WERI-Rb-1 (cell line): Measurements from ENCODE around the gene GBP7.

Source experiments
- DNase-seq: peaks from one replicate; pipeline ENCODE4 v3.0.0-alpha.2; 2020
- H3K27ac ChIP-seq: fragments of 250-450 bp; sonication (Bioruptor Pico); 2 replicates; pipeline ENCODE4 v1.5.1; 2020; ENCODE audit warnings: mild to moderate bottlenecking, moderate library complexity
- H3K27me3 ChIP-seq: fragments of 250-450 bp; sonication (Bioruptor Pico); 2 replicates; pipeline ENCODE4 v1.5.1; 2021; ENCODE audit warnings: mild to moderate bottlenecking, low read depth, moderate library complexity; ENCODE audit not compliant: insufficient read depth, severe bottlenecking
- H3K36me3 ChIP-seq: fragments of 250-450 bp; sonication (Bioruptor Pico); 2 replicates; pipeline ENCODE4 v1.5.1; 2020; ENCODE audit warnings: mild to moderate bottlenecking, moderate library complexity
- H3K4me3 ChIP-seq: 2 replicates; pipeline ENCODE4 v1.5.1; 2011; ENCODE audit warnings: low read depth, mild to moderate bottlenecking, control low read depth, low read length
- H3K9me3 ChIP-seq: fragments of 250-450 bp; sonication (Bioruptor Pico); 2 replicates; pipeline ENCODE4 v1.5.1; 2021; ENCODE audit warnings: mild to moderate bottlenecking, moderate library complexity; ENCODE audit not compliant: severe bottlenecking
- TF ChIP-seq, protein P1 (sequence below): IDR thresholded peaks from 2 replicates; pipeline ENCODE4 v1.5.1; 2011; ENCODE audit warnings: low read depth, mild to moderate bottlenecking, control low read depth, inconsistent platforms, low read length

Gene GBP7

DNA sequence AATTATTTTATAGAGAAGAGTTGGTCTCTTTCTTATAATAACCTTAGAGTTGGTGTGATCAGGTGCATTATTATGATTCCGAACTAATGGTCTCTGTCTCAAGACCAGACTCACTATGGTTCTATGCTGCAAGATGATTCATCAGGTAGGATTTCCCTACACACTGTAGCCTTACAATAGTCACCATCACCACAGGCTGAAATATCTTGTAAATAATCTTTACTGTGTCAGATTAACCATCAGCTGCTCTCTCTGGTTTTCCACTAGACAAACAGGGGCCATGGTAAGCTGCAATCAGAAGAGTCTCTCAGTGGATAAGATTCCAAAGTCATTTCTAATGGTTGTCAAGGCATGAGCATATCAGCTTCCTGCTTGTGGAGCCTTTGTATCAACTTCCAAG lies 27.4 kb upstream of the GBP7 start:
- TF ChIP-seq, protein P1, sequence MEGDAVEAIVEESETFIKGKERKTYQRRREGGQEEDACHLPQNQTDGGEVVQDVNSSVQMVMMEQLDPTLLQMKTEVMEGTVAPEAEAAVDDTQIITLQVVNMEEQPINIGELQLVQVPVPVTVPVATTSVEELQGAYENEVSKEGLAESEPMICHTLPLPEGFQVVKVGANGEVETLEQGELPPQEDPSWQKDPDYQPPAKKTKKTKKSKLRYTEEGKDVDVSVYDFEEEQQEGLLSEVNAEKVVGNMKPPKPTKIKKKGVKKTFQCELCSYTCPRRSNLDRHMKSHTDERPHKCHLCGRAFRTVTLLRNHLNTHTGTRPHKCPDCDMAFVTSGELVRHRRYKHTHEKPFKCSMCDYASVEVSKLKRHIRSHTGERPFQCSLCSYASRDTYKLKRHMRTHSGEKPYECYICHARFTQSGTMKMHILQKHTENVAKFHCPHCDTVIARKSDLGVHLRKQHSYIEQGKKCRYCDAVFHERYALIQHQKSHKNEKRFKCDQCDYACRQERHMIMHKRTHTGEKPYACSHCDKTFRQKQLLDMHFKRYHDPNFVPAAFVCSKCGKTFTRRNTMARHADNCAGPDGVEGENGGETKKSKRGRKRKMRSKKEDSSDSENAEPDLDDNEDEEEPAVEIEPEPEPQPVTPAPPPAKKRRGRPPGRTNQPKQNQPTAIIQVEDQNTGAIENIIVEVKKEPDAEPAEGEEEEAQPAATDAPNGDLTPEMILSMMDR = no peak
- peaks cover 8% of the 10 kb centered on the region for H3K9me3 ChIP-seq
- no peak overlapping the region for H3K4me3 ChIP-seq
- no peak for DNase-seq
- no peak overlapping the region for H3K27ac ChIP-seq
- H3K27me3 ChIP-seq = peaks cover 4% of the 10 kb centered on the region
- H3K36me3 ChIP-seq = no peaks in the 10 kb centered on the region

DNA sequence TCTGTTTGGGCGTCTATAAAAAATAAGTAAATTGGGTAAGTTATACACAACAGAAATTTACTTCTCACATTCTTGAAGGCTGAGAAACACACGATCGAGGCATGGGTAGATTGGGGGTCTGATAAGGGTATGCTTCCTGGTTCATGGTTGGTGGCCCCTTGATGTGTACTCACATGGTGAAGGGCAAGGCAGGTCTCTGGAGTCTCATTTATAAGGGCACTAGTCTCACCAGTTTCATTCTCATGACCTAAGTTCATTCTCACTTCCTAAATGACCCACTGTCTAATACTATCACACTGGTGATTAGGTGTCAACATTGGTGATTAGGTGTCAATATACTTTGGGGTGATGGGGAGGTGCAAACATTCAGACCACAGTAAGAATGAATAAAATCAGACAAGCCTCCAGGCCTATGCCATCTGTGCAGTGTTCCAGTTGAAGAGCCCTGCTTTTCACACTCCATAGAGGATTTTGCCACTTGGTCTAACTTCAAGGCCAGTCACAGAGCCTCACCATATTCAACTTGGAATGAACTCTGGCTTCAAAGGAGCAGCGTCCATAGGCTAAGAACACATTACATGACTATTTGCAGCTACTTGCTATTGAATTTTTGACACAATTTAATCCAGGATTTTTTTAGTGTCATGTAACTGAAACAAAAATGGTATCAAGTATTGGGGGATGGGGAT lies 25.4 kb upstream of the GBP7 start:
- H3K9me3 ChIP-seq = peaks cover 8% of the 10 kb centered on the region
- H3K27me3 ChIP-seq = peaks cover 6% of the 10 kb centered on the region
- no peak overlapping the region for H3K27ac ChIP-seq
- H3K36me3 ChIP-seq = no peaks in the 10 kb centered on the region
- TF ChIP-seq, protein P1 = no peak
- no peak for DNase-seq
- no peak overlapping the region for H3K4me3 ChIP-seq

DNA sequence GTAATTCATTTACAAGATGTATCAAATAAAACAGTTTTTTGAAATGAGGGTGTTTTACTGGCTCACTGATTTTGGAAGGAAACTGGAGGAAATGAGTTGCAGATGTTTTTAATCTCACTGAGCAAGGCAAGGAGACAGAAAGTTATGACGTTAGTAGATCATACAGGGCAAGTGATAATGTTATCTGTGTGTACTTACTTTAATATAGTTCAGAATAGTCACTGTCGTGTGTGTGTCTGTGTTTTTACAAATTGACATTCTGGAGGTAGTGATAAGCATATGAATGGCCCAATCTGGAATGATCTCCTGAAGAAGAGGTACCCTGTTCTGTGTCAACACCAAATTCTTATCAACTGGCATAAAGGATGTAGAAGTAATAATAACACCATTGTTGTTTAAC lies 24.9 kb upstream of the GBP7 start:
- no peak overlapping the region for H3K4me3 ChIP-seq
- peaks cover 6% of the 10 kb centered on the region for H3K27me3 ChIP-seq
- TF ChIP-seq, protein P1 = no peak
- H3K36me3 ChIP-seq = no peaks in the 10 kb centered on the region
- peaks cover 8% of the 10 kb centered on the region for H3K9me3 ChIP-seq
- H3K27ac ChIP-seq = no peak overlapping the region
- no peak for DNase-seq

DNA sequence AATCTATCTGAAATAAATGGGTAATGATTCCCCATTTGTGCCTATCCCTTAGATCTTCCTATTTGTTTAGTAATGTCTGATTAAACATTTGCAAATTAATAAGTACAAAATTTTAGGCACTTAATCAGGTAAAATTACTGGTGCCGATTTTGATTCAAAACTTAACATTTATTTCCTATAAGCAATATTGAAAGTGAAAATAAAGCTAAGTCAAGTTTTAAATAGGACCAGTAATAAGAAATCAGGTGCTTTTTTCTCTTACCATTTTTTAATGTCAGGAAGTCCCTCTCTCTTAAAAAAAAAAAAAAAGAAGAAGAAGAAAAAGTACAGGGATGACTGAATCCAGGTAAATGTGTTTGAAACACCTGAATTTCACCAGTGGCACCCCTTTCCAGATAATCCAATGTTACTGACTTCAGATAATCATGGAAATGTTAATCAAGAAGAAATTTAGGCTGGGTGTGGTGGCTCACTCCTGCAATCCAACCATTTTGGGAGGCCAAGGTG lies 23.8 kb upstream of the GBP7 start:
- H3K36me3 ChIP-seq = no peaks in the 10 kb centered on the region
- no peak overlapping the region for H3K4me3 ChIP-seq
- DNase-seq = no peak
- TF ChIP-seq, protein P1 = no peak
- H3K27me3 ChIP-seq = peaks cover 6% of the 10 kb centered on the region
- no peak overlapping the region for H3K27ac ChIP-seq
- peaks cover 2% of the 10 kb centered on the region for H3K9me3 ChIP-seq

DNA sequence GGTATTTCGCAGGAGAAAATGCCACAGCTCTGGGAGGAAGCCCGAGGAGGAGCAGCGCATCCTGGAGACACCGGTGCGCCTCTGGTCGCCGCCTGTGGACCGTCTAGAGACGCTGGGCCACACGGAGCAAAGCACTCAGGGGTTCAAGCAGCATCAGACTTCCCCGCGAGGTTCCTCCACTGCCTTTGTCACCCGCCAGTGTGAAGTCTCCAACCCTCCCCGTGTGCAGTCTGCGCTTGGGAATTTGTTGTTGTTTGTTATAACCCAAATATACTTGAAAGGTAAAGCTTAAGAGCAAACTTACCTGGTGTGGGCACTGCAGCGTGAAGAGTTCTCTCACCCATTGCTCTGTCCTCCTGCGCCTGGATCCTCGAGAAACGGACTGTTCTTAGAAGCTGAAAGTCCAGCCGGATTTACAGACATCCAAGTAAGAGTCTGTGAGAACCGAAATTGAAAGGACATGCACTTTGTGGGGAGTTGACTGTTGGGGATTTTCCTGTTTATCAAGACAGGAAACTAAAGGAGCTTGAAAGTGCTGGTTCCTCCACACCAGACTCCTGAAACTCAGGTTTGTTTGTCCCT lies 22.8 kb upstream of the GBP7 start, which contains the start of gene GBP4:
GBP4 (minus strand) TSS at position 452 of the 582 bp plus-strand sequence; CDS start at position 344, 108 bp downstream.
- TF ChIP-seq, protein P1 = no peak
- H3K27ac ChIP-seq = no peak within 1 kb of the TSS
- H3K9me3 ChIP-seq = no peaks in the 10 kb centered on the region
- DNase-seq = no peak
- H3K27me3 ChIP-seq = peaks cover 6% of the 10 kb centered on the region
- H3K4me3 ChIP-seq = no peak within 1 kb of the TSS
- no peaks in the 10 kb centered on the region for H3K36me3 ChIP-seq

DNA sequence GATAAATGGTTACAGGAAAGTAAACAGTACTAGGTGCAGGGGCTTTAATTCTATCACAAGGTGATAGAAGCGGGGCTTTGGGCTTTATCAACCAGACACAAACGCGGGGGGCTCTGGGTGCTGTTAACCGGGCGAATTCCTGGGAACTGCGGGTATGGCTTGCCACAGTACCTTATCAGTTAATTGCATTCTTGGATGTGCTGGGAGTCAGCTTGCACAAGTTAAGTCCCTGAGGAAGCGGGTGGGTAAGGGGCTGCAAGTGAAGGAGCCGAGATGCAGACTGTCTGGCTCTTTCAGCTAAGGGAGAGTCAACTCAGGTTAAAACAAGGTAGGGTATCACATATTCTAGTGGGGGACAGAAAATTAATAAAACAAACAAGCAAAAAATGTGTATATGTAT lies 22.3 kb upstream of the GBP7 start:
- H3K4me3 ChIP-seq = no peak overlapping the region
- no peak overlapping the region for H3K27ac ChIP-seq
- TF ChIP-seq, protein P1 = no peak
- H3K27me3 ChIP-seq = peaks cover 6% of the 10 kb centered on the region
- no peaks in the 10 kb centered on the region for H3K36me3 ChIP-seq
- no peaks in the 10 kb centered on the region for H3K9me3 ChIP-seq
- no peak for DNase-seq
